ENCODE measurements around the gene PSG4. TPM values are rescaled to one million over a fixed set of nuclear protein-coding genes. Genes with fewer than 3 reads are reported as not detected.
"Not testable (repeated sequence)": the region's sequence is repeated elsewhere in the genome, so short reads cannot be mapped to it uniquely, and the experiment has no call there.

Gene PSG4
- total RNA-seq, 2 experiments from 2014 or later: not detected

DNA sequence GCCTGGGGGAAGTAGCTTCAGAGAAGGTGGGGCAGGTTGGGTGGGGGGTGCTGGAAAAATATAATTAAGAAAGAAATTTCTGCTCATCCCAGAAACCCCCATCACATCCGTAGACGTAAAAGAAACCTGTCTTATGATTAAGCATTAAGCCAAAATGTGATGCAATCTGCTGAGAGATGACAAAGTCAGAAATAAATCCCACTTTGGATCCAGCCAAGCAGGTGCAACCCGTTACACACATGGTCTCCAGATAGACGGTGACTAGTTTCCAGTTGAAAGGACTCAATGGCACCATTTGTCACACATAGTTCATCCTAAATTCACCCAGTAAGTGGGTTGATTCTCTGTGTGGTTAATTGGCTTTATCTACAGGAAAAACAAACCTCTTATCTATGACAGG is 53.2 kb downstream of the PSG4 start:
- no peak overlapping the region for H2AFZ ChIP-seq (ENCODE audit: low read length)
- no peak overlapping the region for H3K27ac ChIP-seq (ENCODE audit: low read depth, low read length, poor library complexity, severe bottlenecking)
- H3K4me3 ChIP-seq (ENCODE audit: low read depth, low read length, poor library complexity, severe bottlenecking): no peak overlapping the region
- TF ChIP-seq EZH2phosphoT487 (IDR thresholded peaks at IDR 0.05; ENCODE audit: borderline replicate concordance, low read depth, low read length): no peak
- TF ChIP-seq, protein P1, sequence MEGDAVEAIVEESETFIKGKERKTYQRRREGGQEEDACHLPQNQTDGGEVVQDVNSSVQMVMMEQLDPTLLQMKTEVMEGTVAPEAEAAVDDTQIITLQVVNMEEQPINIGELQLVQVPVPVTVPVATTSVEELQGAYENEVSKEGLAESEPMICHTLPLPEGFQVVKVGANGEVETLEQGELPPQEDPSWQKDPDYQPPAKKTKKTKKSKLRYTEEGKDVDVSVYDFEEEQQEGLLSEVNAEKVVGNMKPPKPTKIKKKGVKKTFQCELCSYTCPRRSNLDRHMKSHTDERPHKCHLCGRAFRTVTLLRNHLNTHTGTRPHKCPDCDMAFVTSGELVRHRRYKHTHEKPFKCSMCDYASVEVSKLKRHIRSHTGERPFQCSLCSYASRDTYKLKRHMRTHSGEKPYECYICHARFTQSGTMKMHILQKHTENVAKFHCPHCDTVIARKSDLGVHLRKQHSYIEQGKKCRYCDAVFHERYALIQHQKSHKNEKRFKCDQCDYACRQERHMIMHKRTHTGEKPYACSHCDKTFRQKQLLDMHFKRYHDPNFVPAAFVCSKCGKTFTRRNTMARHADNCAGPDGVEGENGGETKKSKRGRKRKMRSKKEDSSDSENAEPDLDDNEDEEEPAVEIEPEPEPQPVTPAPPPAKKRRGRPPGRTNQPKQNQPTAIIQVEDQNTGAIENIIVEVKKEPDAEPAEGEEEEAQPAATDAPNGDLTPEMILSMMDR (conservative IDR thresholded peaks at IDR 0.05; ENCODE audit: low read length): no peak
- H3K9me3 ChIP-seq (ENCODE audit: low read length): no peaks in the 10 kb centered on the region
- no peaks in the 10 kb centered on the region for H3K79me2 ChIP-seq (ENCODE audit: insufficient read depth, low read depth, low read length)
- CTCF ChIA-PET (ENCODE audit: unreplicated experiment): no interaction called here
- POLR2A ChIA-PET: no interaction called here
- no peaks in the 10 kb centered on the region for H4K20me1 ChIP-seq (ENCODE audit: insufficient read depth, low read length)
- no peak for DNase-seq (ENCODE audit: low spot score)
- H3K4me1 ChIP-seq (ENCODE audit: insufficient read depth, low read length, poor library complexity, severe bottlenecking): no peaks in the 10 kb centered on the region
- no peak overlapping the region for H3K4me2 ChIP-seq (ENCODE audit: low read length)
- H3K36me3 ChIP-seq (ENCODE audit: insufficient read depth, low read length): no peaks in the 10 kb centered on the region
- intact Hi-C loops (cut with micrococcal nuclease; ENCODE audit: unreplicated experiment): no loop called here
- no TSS peak for BruUV-seq (replicated peaks)
- H3K9me2 ChIP-seq (ENCODE audit: insufficient read depth, low read length): no peaks in the 10 kb centered on the region

DNA sequence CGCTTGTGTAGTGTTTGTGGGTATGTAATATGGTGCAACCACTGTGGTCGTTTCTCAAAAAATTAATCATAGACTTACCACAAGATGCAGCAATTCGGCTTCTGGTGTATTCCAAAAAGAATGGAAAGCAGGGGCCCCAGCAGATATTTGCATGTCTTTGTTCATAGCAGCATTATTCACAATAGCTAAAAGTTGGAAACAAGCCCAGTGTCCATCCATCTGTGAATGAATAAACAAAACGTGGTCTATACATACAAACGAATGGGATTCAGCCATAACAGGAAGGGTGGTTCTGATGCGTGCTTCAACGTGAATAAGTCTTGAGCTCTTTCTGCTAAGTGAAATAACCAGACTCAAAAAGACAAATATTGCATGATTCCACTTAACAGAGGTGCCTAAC is 55.6 kb downstream of the PSG4 start:
- POLR2A ChIA-PET; H3K27ac ChIP-seq (ENCODE audit: low read depth, low read length, poor library complexity, severe bottlenecking); BruUV-seq (replicated peaks); intact Hi-C loops (cut with micrococcal nuclease; ENCODE audit: unreplicated experiment); H2AFZ ChIP-seq (ENCODE audit: low read length); H3K9me3 ChIP-seq (ENCODE audit: low read length); H3K4me3 ChIP-seq (ENCODE audit: low read depth, low read length, poor library complexity, severe bottlenecking); H3K9me2 ChIP-seq (ENCODE audit: insufficient read depth, low read length); H3K79me2 ChIP-seq (ENCODE audit: insufficient read depth, low read depth, low read length); H4K20me1 ChIP-seq (ENCODE audit: insufficient read depth, low read length); H3K4me2 ChIP-seq (ENCODE audit: low read length); DNase-seq (ENCODE audit: low spot score); H3K36me3 ChIP-seq (ENCODE audit: insufficient read depth, low read length); CTCF ChIA-PET (ENCODE audit: unreplicated experiment); H3K4me1 ChIP-seq (ENCODE audit: insufficient read depth, low read length, poor library complexity, severe bottlenecking): not testable (repeated sequence)

DNA sequence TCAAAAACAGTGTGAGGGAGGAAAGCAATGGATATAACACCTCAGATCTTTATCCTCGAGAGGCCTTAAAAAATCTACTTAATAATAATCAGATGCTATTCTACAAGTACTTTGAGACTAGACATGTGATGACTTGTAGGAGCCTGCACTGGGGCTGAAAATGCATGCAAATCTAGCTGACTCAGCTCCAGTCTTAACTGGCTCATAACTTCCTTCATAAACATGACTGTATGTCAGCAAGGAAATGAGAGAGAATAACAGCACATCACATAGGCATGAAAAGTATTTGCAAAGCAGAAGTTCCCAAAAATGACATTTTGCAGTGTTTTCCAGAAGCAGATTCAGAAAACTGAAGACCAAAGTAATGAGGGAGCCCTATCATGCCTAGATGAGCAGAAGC is 57.2 kb downstream of the PSG4 start:
- H3K27ac ChIP-seq (ENCODE audit: low read depth, low read length, poor library complexity, severe bottlenecking): no peak overlapping the region
- H2AFZ ChIP-seq (ENCODE audit: low read length): no peak overlapping the region
- TF ChIP-seq EZH2phosphoT487 (IDR thresholded peaks at IDR 0.05; ENCODE audit: borderline replicate concordance, low read depth, low read length): no peak
- TF ChIP-seq, protein P1 (conservative IDR thresholded peaks at IDR 0.05; ENCODE audit: low read length): no peak
- POLR2A ChIA-PET: no interaction called here
- no peak overlapping the region for H3K4me2 ChIP-seq (ENCODE audit: low read length)
- CTCF ChIA-PET (ENCODE audit: unreplicated experiment): no interaction called here
- H3K4me1 ChIP-seq (ENCODE audit: insufficient read depth, low read length, poor library complexity, severe bottlenecking): no peaks in the 10 kb centered on the region
- no TSS peak for BruUV-seq (replicated peaks)
- no peak overlapping the region for H3K4me3 ChIP-seq (ENCODE audit: low read depth, low read length, poor library complexity, severe bottlenecking)
- H3K79me2 ChIP-seq (ENCODE audit: insufficient read depth, low read depth, low read length): no peaks in the 10 kb centered on the region
- intact Hi-C loops (cut with micrococcal nuclease; ENCODE audit: unreplicated experiment): no loop called here
- no peaks in the 10 kb centered on the region for H3K9me2 ChIP-seq (ENCODE audit: insufficient read depth, low read length)
- no peaks in the 10 kb centered on the region for H4K20me1 ChIP-seq (ENCODE audit: insufficient read depth, low read length)
- no peaks in the 10 kb centered on the region for H3K36me3 ChIP-seq (ENCODE audit: insufficient read depth, low read length)
- no peak for DNase-seq (ENCODE audit: low spot score)
- H3K9me3 ChIP-seq (ENCODE audit: low read length): no peaks in the 10 kb centered on the region

Other genes starting within 250 kb of the PSG4 start
- not detected in 2 replicates for gene PSG11, start 179.2 kb downstream of the PSG4 start, total RNA-seq (2014; rRNA removed; shearing (Covaris generic))
- not detected in 2 replicates for gene PSG11, start 179.2 kb downstream of the PSG4 start, total RNA-seq (2022)
- not detected in 2 replicates for gene PSG2, start 122.9 kb downstream of the PSG4 start, total RNA-seq (2014; rRNA removed; shearing (Covaris generic))
- not detected in 2 replicates for gene PSG2, start 122.9 kb downstream of the PSG4 start, total RNA-seq (2022)
- not detected in 2 replicates for gene PSG5, start 19.1 kb downstream of the PSG4 start, total RNA-seq (2014; rRNA removed; shearing (Covaris generic))
- gene PSG5, start 19.1 kb downstream of the PSG4 start, total RNA-seq (2022): not detected in 2 replicates
- not detected in 2 replicates for gene PSG9, start 63.9 kb upstream of the PSG4 start, total RNA-seq (2014; rRNA removed; shearing (Covaris generic))
- not detected in 2 replicates for gene PSG9, start 63.9 kb upstream of the PSG4 start, total RNA-seq (2022)
- not detected in 2 replicates for gene CD177, start 148.0 kb upstream of the PSG4 start, total RNA-seq (2014; rRNA removed; shearing (Covaris generic))
- not detected in 2 replicates for gene CD177, start 148.0 kb upstream of the PSG4 start, total RNA-seq (2022)
- gene TEX101, start 209.3 kb upstream of the PSG4 start, total RNA-seq (2014; rRNA removed; shearing (Covaris generic)): not detected in 2 replicates
- gene TEX101, start 209.3 kb upstream of the PSG4 start, total RNA-seq (2022): not detected in 2 replicates

All from OCI-LY7 (cell line).